H1 (cell line): Measurements from ENCODE around the gene CDH7. TPM values are rescaled to one million over a fixed set of nuclear protein-coding genes. Genes with fewer than 3 reads are reported as not detected.

Experiments
- CTCF ChIA-PET: fragments of 300-600 bp; sonication (Branson Sonifier 250); formaldehyde crosslinking; loops from one replicate; lab custom pipeline; 2021; ENCODE audit not compliant: partially characterized antibody; lab: Charles Lee
- POLR2A ChIA-PET: fragments of 300-600 bp; sonication (Branson Sonifier 250); formaldehyde crosslinking; loops from one replicate; lab custom pipeline; 2021; ENCODE audit warnings: inconsistent platforms; ENCODE audit not compliant: partially characterized antibody; lab: Charles Lee
- DNase-seq, 2 experiments: peaks; one replicate each; pipeline versions ENCODE4 v3.0.0 to v3.0.0-alpha.2; 2010 to 2022; ENCODE audit warnings: low spot score in 2 of 2, low read depth in 1 of 2, mixed read lengths in 1 of 2
- FAIRE-seq: peaks from 2 replicates; lab custom pipeline; 2011; peaks lifted over from hg19 to GRCh38; lab: Jason Lieb, UNC
- H2AFZ ChIP-seq: 2 replicates; pipeline ENCODE4 v1.8.1; 2012; ENCODE audit warnings: low read length, inconsistent platforms
- H2AK5ac ChIP-seq: 2 replicates; pipeline ENCODE4 v1.6.1; 2013; ENCODE audit warnings: low read depth, low read length
- H2BK120ac ChIP-seq: replicated peaks from 2 replicates; pipeline ENCODE3; 2013; ENCODE audit warnings: low read depth, low read length, inconsistent platforms
- H2BK12ac ChIP-seq: 2 replicates; pipeline ENCODE4 v1.6.1; 2013; ENCODE audit warnings: low read depth, low read length
- H2BK15ac ChIP-seq: 2 replicates; pipeline ENCODE4 v1.6.1; 2013; ENCODE audit warnings: low read length
- H2BK20ac ChIP-seq: 2 replicates; pipeline ENCODE4 v1.6.1; 2013; ENCODE audit warnings: low read length
- H2BK5ac ChIP-seq: 2 replicates; pipeline ENCODE4 v1.6.1; 2013; ENCODE audit warnings: low read depth, low read length
- H3K14ac ChIP-seq: 2 replicates; pipeline ENCODE4 v1.6.1; 2013; ENCODE audit warnings: inconsistent platforms; ENCODE audit not compliant: insufficient read length
- H3K18ac ChIP-seq: 2 replicates; pipeline ENCODE4 v1.6.1; 2013; ENCODE audit warnings: low read length; ENCODE audit errors: extremely low read depth
- H3K23ac ChIP-seq: 2 replicates; pipeline ENCODE4 v1.6.1; 2013; ENCODE audit warnings: inconsistent platforms; ENCODE audit not compliant: insufficient read length
- H3K23me2 ChIP-seq: 2 replicates; pipeline ENCODE4 v1.6.1; 2013; ENCODE audit warnings: low read depth, low read length
- H3K27ac ChIP-seq: 2 replicates; pipeline ENCODE4 v1.6.1; 2011; ENCODE audit warnings: low read depth, low read length, inconsistent platforms
- H3K27me3 ChIP-seq, 4 experiments: replicated peaks in 1 of 4; 1 replicate in 1 of 4; 2 replicates in 3 of 4; pipeline versions ENCODE4 v1.6.1 to v1.8.1; 2011 to 2013; ENCODE audit warnings: low read length in 3 of 4, mild to moderate bottlenecking in 3 of 4, inconsistent platforms in 2 of 4, mixed read lengths in 2 of 4, moderate library complexity in 1 of 4; ENCODE audit not compliant: control insufficient read depth in 3 of 4, insufficient read depth in 3 of 4; ENCODE audit errors: extremely low read depth in 1 of 4
- H3K36me3 ChIP-seq, 4 experiments: 2 replicates each; pipeline versions ENCODE4 v1.6.1 to v1.8.1; 2011 to 2013; ENCODE audit warnings: mild to moderate bottlenecking in 4 of 4, low read length in 3 of 4, moderate library complexity in 2 of 4, control low read depth in 1 of 4, inconsistent platforms in 1 of 4; ENCODE audit not compliant: insufficient read depth in 4 of 4, control insufficient read depth in 2 of 4
- H3K4ac ChIP-seq: replicated peaks from 2 replicates; pipeline ENCODE3; 2013; ENCODE audit warnings: low read length, low read depth, mixed read lengths, inconsistent platforms; ENCODE audit not compliant: insufficient read length
- H3K4me1 ChIP-seq, 4 experiments: replicated peaks in 1 of 4; 1 replicate in 1 of 4; 2 replicates in 3 of 4; pipeline versions ENCODE4 v1.6.1 to v1.8.1; 2011 to 2013; ENCODE audit warnings: low read length in 3 of 4, inconsistent platforms in 2 of 4, mixed read lengths in 1 of 4; ENCODE audit not compliant: insufficient read depth in 4 of 4, control insufficient read depth in 3 of 4
- H3K4me2 ChIP-seq, 2 experiments: 2 replicates each; pipeline versions ENCODE4 v1.6.1 to v1.8.1; 2011 to 2013; ENCODE audit warnings: low read depth in 2 of 2, low read length in 2 of 2, control low read depth in 1 of 2, inconsistent platforms in 1 of 2, mild to moderate bottlenecking in 1 of 2; ENCODE audit not compliant: insufficient read depth in 1 of 2
- H3K4me3 ChIP-seq, 4 experiments: fragments of 200-600, 300-600 bp in 1 of 4; sonication (generic), shearing (Covaris generic), sonication (Bioruptor Twin) in 1 of 4; 2 replicates each; pipeline versions ENCODE4 v1.5.1 to v1.8.1; 2011 to 2016; ENCODE audit warnings: low read length in 4 of 4, low read depth in 3 of 4, control low read depth in 2 of 4, inconsistent platforms in 2 of 4, mild to moderate bottlenecking in 2 of 4, mixed read lengths in 1 of 4, moderate library complexity in 1 of 4; ENCODE audit not compliant: insufficient read depth in 2 of 4; ENCODE audit errors: extremely low read depth in 1 of 4
- H3K56ac ChIP-seq: replicated peaks from 2 replicates; pipeline ENCODE3; 2013; ENCODE audit warnings: low read depth, mild to moderate bottlenecking, mixed read lengths, low read length, inconsistent platforms; ENCODE audit not compliant: insufficient read length
- H3K79me1 ChIP-seq: 2 replicates; pipeline ENCODE4 v1.6.1; 2013; ENCODE audit warnings: low read depth, low read length, control low read depth
- H3K79me2 ChIP-seq, 2 experiments: 2 replicates each; pipeline versions ENCODE4 v1.6.1 to v1.8.1; 2012 to 2013; ENCODE audit warnings: low read length in 2 of 2, mild to moderate bottlenecking in 2 of 2, inconsistent platforms in 1 of 2; ENCODE audit not compliant: insufficient read depth in 2 of 2, control insufficient read depth in 1 of 2
- H3K9ac ChIP-seq, 4 experiments: replicated peaks in 1 of 4; 1 replicate in 1 of 4; 2 replicates in 3 of 4; pipeline versions ENCODE4 v1.6.1 to v1.8.1; 2011 to 2013; ENCODE audit warnings: low read depth in 3 of 4, low read length in 3 of 4, control low read depth in 2 of 4, mild to moderate bottlenecking in 2 of 4, moderate library complexity in 2 of 4, inconsistent platforms in 1 of 4; ENCODE audit errors: extremely low read depth in 1 of 4
- H3K9me3 ChIP-seq, 2 experiments: 2 replicates each; pipeline versions ENCODE4 v1.6.1 to v1.8.1; 2012 to 2013; ENCODE audit warnings: mild to moderate bottlenecking in 2 of 2, moderate library complexity in 2 of 2, control low read depth in 1 of 2, inconsistent platforms in 1 of 2, low read depth in 1 of 2, low read length in 1 of 2, mixed read lengths in 1 of 2; ENCODE audit not compliant: insufficient read depth in 2 of 2
- H4K20me1 ChIP-seq, 2 experiments: replicated peaks in 1 of 2; 2 replicates each; pipeline versions ENCODE3 to v1.8.1; 2011 to 2013; ENCODE audit warnings: inconsistent platforms in 2 of 2, low read length in 2 of 2, mild to moderate bottlenecking in 1 of 2; ENCODE audit not compliant: insufficient read depth in 2 of 2, control insufficient read depth in 1 of 2
- H4K5ac ChIP-seq: 2 replicates; pipeline ENCODE4 v1.6.1; 2013; ENCODE audit warnings: low read length, low read depth, mixed read lengths, inconsistent platforms; ENCODE audit not compliant: insufficient read length
- H4K8ac ChIP-seq: 2 replicates; pipeline ENCODE4 v1.8.0; 2013; ENCODE audit warnings: mild to moderate bottlenecking, moderate library complexity, low read length, inconsistent platforms; ENCODE audit not compliant: insufficient read depth; ENCODE audit errors: extremely low read depth
- H4K91ac ChIP-seq: replicated peaks from 2 replicates; pipeline ENCODE3; 2013; ENCODE audit warnings: low read length, mixed read lengths, inconsistent platforms; ENCODE audit not compliant: insufficient read length
- CHD2 ChIP-seq: IDR thresholded peaks from 2 replicates; pipeline ENCODE4 v1.6.1; 2012; ENCODE audit warnings: low read length, improper control_type of control experiment
- CREB1 ChIP-seq: IDR thresholded peaks from 2 replicates; pipeline ENCODE4 v1.6.1; 2012; ENCODE audit warnings: inconsistent platforms
- EP300 ChIP-seq, 2 experiments: IDR thresholded peaks; 1 replicate in 1 of 2; 2 replicates in 1 of 2; pipeline ENCODE4 v1.6.1; 2011 to 2012; ENCODE audit warnings: low read depth in 2 of 2, low read length in 2 of 2, mild to moderate bottlenecking in 2 of 2, borderline replicate concordance in 1 of 2, inconsistent platforms in 1 of 2, moderate library complexity in 1 of 2
- EZH2 ChIP-seq: fragments of 200-600 bp; sonication (generic); IDR thresholded peaks from 2 replicates; pipeline ENCODE4 v1.7.1; 2012; ENCODE audit warnings: low read depth, mild to moderate bottlenecking, moderate library complexity, low read length, inconsistent platforms; ENCODE audit not compliant: severe bottlenecking
- MAFK ChIP-seq: IDR thresholded peaks from 2 replicates; pipeline ENCODE4 v1.6.1; 2012; ENCODE audit warnings: low read depth, mild to moderate bottlenecking, improper control_type of control experiment, low read length
- RBBP5 ChIP-seq: IDR thresholded peaks from 2 replicates; pipeline ENCODE4 v1.7.1; 2012; ENCODE audit warnings: low read depth, mild to moderate bottlenecking, inconsistent platforms, low read length, moderate library complexity, borderline replicate concordance
- SP2 ChIP-seq: IDR thresholded peaks from 2 replicates; pipeline ENCODE4 v1.6.1; 2012; ENCODE audit warnings: mild to moderate bottlenecking, low read length, inconsistent platforms
- TAF1 ChIP-seq: IDR thresholded peaks from 2 replicates; pipeline ENCODE4 v1.6.1; 2011; ENCODE audit warnings: mild to moderate bottlenecking, low read depth, low read length
- TAF7 ChIP-seq: optimal IDR thresholded peaks from 2 replicates; pipeline ENCODE3; 2011; ENCODE audit warnings: low read depth, mild to moderate bottlenecking, inconsistent platforms, low read length, moderate library complexity, borderline replicate concordance
- TCF12 ChIP-seq: IDR thresholded peaks from 2 replicates; pipeline ENCODE4 v1.6.1; 2011; ENCODE audit warnings: low read depth, mild to moderate bottlenecking, low read length
- WGBS, 2 experiments: shearing (Covaris generic) in 1 of 2; methylation state at CpG; one replicate each; pipeline versions ENCODE4 v1.1.6 to v1.1.7; 2013 to 2015; ENCODE audit warnings: low lambda C conversion rate in 2 of 2, mixed read lengths in 2 of 2, inconsistent platforms in 1 of 2, low coverage in 1 of 2, missing lambda C conversion rate in 1 of 2; ENCODE audit not compliant: insufficient replicate concordance in 2 of 2, insufficient coverage in 1 of 2, insufficient read length in 1 of 2; ENCODE audit errors: extremely low coverage in 1 of 2, missing lambda C conversion rate in 1 of 2; 5-methylcytosine and 5-hydroxymethylcytosine counted together
- polyA plus RNA-seq, 7 experiments: library from polyadenylated mRNA; depleted of rRNA in 3 of 7; stranded (reverse) in 5 of 7; unstranded in 2 of 7; fragments of >200 nt in 5 of 7; fragments of 200-250 nt in 2 of 7; gene quantifications; 1 replicate in 5 of 7; 2 replicates in 1 of 7; 4 replicates in 1 of 7; pipeline versions ENCODE4 v1.2.1 to v1.2.3, GENCODE V29; 2011 to 2013; ENCODE audit warnings: missing spikeins in 2 of 7, mixed read lengths in 2 of 7
- total RNA-seq: library from RNA; stranded (reverse); fragmentation: NEBNext Ultra II Directional; extraction: Animal tissue kit (Norgen Biotek cat#: 25700); gene quantifications from 2 replicates; pipeline ENCODE4 v1.2.1, GENCODE V29; 2021
- TF ChIP-seq, protein P1 (sequence below): IDR thresholded peaks from 2 replicates; pipeline ENCODE4 v1.6.1; 2011; ENCODE audit warnings: low read depth, mild to moderate bottlenecking, low read length; ENCODE audit not compliant: insufficient read depth
- TF ChIP-seq, protein P2 (sequence below), 3 experiments: IDR thresholded peaks; 1 replicate in 2 of 3; 2 replicates in 1 of 3; pipeline versions ENCODE4 v1.5.1 to v1.6.1; 2011; ENCODE audit warnings: low read length in 3 of 3, mild to moderate bottlenecking in 3 of 3, inconsistent platforms in 2 of 3, low read depth in 1 of 3, moderate library complexity in 1 of 3; ENCODE audit not compliant: insufficient read depth in 1 of 3; ENCODE audit errors: control extremely low read depth in 1 of 3

The CDH7 gene
- total and polyA plus RNA-seq, 2 of the 8 experiments (the other 6 are each of a cell fraction or from before 2014, with no cell fraction given): 1.00 to 1.5 TPM

DNA sequence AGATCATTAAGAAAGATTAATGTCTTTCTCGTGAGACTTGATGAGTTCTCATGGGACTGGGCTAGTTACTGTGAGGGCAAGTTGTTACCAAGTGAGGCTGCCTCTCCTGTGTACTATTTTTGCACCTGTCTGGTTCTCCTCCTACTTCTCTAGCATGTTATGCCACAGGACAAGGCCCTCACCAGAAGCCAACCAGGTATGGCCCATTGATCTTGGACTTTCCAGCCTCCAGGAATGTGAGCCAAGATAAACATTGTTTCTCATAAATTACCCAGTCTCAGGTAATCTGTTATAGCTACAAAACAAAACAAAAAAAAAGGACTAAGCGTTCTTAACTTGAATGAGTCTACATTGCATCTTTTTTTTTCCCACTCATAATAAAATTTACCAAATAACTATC lies 184.1 kb downstream of the CDH7 start:
- no peak overlapping the region for H2BK15ac ChIP-seq
- H2BK120ac ChIP-seq: no peak overlapping the region
- H4K5ac ChIP-seq: no peak overlapping the region
- H3K4me2 ChIP-seq: no peak overlapping the region
- no peak overlapping the region for H3K4ac ChIP-seq
- WGBS, 2 experiments: 92% methylated on average over 2 of the region's 2 CpGs; no CpG with 5 or more reads in 1 of the 2 experiments
- H3K18ac ChIP-seq: no peak overlapping the region
- no peak overlapping the region for H4K91ac ChIP-seq
- H3K4me3 ChIP-seq: no peak overlapping the region
- no peaks in the 10 kb centered on the region for H3K79me1 ChIP-seq
- H3K23me2 ChIP-seq: no peaks in the 10 kb centered on the region
- H4K8ac ChIP-seq: no peak overlapping the region
- POLR2A ChIA-PET: no interaction called here
- CTCF ChIA-PET: no interaction called here
- no peak overlapping the region for H3K9ac ChIP-seq
- H2BK12ac ChIP-seq: no peak overlapping the region
- no peak overlapping the region for H3K14ac ChIP-seq
- FAIRE-seq (no peak), DNase-seq (no peak)
- H2AFZ ChIP-seq: no peak overlapping the region
- no peaks in the 10 kb centered on the region for H4K20me1 ChIP-seq
- no peak overlapping the region for H3K56ac ChIP-seq
- H3K27ac ChIP-seq: no peak overlapping the region
- H3K23ac ChIP-seq: no peak overlapping the region
- no peaks in the 10 kb centered on the region for H3K27me3 ChIP-seq
- H3K36me3 ChIP-seq: no peaks in the 10 kb centered on the region
- H2AK5ac ChIP-seq: no peak overlapping the region
- H3K79me2 ChIP-seq: no peaks in the 10 kb centered on the region
- no peak overlapping the region; the same call in 1 of the 2 replicates for H2BK5ac ChIP-seq
- no peaks in the 10 kb centered on the region; a peak in 1 of 4 replicates for H3K9me3 ChIP-seq
- H3K4me1 ChIP-seq: peaks cover 0 to 2% (median 0%) of the 10 kb centered on the region in 4 experiments; a peak in 1 of 7 replicates
- no peak overlapping the region for H2BK20ac ChIP-seq
- TF ChIP-seq CHD2 (no peak), TAF7 (no peak), MAFK (no peak), CREB1 (no peak), SP2 (no peak), EZH2 (no peak), EP300 (IDR thresholded peaks at IDR 0.05; ENCODE audit: borderline replicate concordance in 1 of 2, low read depth in 2 of 2, low read length in 2 of 2) (no peak), RBBP5 (no peak), TAF1 (no peak), TCF12 (no peak)
- TF ChIP-seq, protein P1, sequence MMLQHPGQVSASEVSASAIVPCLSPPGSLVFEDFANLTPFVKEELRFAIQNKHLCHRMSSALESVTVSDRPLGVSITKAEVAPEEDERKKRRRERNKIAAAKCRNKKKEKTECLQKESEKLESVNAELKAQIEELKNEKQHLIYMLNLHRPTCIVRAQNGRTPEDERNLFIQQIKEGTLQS: no peak
- TF ChIP-seq, protein P2, sequence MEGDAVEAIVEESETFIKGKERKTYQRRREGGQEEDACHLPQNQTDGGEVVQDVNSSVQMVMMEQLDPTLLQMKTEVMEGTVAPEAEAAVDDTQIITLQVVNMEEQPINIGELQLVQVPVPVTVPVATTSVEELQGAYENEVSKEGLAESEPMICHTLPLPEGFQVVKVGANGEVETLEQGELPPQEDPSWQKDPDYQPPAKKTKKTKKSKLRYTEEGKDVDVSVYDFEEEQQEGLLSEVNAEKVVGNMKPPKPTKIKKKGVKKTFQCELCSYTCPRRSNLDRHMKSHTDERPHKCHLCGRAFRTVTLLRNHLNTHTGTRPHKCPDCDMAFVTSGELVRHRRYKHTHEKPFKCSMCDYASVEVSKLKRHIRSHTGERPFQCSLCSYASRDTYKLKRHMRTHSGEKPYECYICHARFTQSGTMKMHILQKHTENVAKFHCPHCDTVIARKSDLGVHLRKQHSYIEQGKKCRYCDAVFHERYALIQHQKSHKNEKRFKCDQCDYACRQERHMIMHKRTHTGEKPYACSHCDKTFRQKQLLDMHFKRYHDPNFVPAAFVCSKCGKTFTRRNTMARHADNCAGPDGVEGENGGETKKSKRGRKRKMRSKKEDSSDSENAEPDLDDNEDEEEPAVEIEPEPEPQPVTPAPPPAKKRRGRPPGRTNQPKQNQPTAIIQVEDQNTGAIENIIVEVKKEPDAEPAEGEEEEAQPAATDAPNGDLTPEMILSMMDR (IDR thresholded peaks at IDR 0.05; ENCODE audit: control extremely low read depth in 1 of 3, insufficient read depth in 1 of 3, low read depth in 1 of 3, low read length in 3 of 3): no peak
